ENCODE measurements around the gene LAMP1.

DNA sequence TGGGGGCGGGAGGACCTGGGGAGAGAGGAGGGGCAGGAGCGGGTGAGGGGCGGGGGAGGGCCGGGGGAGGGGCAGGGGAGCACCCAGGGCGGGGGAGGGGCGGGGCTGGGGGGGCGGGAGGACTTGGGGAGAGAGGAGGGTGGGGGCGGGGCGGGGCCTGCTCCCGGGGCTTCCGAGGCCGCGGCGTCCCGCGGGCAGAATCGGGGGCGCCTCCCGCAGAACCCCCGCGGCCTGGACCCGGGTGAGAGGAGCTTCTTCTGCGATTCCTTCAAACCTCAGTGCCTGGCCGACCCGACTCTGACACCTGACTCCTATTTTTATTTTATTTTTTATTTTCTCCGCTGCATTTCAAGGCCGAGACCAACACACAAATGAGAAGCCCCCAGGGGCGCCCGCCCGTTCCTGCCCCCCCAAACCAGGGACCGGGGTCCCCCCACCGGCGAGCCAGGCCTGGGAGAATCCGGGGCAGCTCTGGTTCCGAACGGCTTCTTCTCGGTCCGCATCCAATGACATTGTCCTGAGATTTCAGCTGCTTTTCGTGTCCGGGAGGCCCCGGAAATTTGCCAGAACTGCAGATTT is 67.4 kb downstream of the LAMP1 start:
- TF ChIP-seq, protein P1, sequence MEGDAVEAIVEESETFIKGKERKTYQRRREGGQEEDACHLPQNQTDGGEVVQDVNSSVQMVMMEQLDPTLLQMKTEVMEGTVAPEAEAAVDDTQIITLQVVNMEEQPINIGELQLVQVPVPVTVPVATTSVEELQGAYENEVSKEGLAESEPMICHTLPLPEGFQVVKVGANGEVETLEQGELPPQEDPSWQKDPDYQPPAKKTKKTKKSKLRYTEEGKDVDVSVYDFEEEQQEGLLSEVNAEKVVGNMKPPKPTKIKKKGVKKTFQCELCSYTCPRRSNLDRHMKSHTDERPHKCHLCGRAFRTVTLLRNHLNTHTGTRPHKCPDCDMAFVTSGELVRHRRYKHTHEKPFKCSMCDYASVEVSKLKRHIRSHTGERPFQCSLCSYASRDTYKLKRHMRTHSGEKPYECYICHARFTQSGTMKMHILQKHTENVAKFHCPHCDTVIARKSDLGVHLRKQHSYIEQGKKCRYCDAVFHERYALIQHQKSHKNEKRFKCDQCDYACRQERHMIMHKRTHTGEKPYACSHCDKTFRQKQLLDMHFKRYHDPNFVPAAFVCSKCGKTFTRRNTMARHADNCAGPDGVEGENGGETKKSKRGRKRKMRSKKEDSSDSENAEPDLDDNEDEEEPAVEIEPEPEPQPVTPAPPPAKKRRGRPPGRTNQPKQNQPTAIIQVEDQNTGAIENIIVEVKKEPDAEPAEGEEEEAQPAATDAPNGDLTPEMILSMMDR (conservative IDR thresholded peaks at IDR 0.05; ENCODE audit: low read depth, low read length) = no peak
- TF ChIP-seq POLR2A (IDR thresholded peaks at IDR 0.05; ENCODE audit: low read depth, low read length) = no peak
